GM18505 (cell line): ENCODE measurements around the gene TAAR6.
A peak's percentile ranks its signal among the peaks of the same experiment; 100 is the strongest.
"Not testable (repeated sequence)": the region's sequence is repeated elsewhere in the genome, so short reads cannot be mapped to it uniquely, and the experiment has no call there.

Source experiments
- ATAC-seq: cut with Tn5 transposase; IDR thresholded peaks from one replicate; pipeline ENCODE4 v1.9.1; 2021; ENCODE audit not compliant: unreplicated experiment
- POLR2A ChIP-seq: IDR thresholded peaks from 4 replicates; pipeline ENCODE4 v1.6.1; 2011; ENCODE audit warnings: borderline replicate concordance; ENCODE audit not compliant: insufficient read depth, insufficient read length; ENCODE audit errors: extremely low read depth

Gene TAAR6, protein sequence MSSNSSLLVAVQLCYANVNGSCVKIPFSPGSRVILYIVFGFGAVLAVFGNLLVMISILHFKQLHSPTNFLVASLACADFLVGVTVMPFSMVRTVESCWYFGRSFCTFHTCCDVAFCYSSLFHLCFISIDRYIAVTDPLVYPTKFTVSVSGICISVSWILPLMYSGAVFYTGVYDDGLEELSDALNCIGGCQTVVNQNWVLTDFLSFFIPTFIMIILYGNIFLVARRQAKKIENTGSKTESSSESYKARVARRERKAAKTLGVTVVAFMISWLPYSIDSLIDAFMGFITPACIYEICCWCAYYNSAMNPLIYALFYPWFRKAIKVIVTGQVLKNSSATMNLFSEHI

DNA sequence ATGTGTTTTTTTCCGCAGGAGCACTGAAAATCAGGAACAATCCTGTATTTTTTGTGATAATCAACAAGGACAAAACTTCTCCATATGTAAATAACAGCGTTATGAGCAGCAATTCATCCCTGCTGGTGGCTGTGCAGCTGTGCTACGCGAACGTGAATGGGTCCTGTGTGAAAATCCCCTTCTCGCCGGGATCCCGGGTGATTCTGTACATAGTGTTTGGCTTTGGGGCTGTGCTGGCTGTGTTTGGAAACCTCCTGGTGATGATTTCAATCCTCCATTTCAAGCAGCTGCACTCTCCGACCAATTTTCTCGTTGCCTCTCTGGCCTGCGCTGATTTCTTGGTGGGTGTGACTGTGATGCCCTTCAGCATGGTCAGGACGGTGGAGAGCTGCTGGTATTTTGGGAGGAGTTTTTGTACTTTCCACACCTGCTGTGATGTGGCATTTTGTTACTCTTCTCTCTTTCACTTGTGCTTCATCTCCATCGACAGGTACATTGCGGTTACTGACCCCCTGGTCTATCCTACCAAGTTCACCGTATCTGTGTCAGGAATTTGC, at the start of gene TAAR6:
TAAR6 (plus strand) TSS at position 102 of the 557 bp plus-strand sequence; CDS start at position 102, 0 bp downstream.
- ATAC-seq, result no peak
- no peak for TF ChIP-seq POLR2A

DNA sequence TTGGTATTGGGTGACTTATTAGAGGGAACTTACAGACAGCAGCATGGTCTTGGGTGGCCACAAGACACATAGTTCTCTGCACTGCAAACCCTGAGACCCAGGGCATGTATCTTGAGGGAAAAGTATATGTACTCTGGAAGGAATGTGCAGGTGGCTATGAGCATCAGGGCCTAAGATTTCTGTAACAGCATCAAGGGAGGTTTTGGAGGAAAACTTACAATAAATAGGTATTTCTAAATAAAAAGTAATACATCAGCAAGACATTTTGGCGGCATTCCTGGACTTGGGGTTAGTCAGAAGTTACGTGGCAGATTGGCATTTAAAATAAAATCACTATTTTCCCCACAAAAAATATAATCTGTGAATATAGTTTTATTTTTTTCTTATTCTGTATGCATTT, 49.2 kb upstream of the TAAR6 start:
- no peak for ATAC-seq

DNA sequence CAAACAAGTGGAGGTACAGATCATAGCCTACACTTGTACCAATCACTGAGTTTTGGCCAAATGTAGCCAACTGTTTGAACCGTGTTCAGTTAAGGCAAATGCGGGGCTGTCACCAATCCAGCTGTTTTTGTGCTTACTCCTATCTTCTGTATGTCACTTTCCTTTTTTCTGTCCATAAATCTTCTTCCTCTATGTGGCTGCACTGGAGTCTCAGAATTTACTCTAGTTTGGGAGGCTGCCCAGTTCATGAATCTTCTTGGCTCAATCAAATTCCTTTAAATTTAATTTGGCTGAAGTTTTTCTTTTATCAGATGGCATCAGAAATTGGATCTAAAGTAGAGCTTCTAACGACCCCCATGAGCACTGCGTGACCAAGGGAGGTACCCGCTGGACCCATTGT, 45.5 kb upstream of the TAAR6 start:
- ATAC-seq, result no peak
- TF ChIP-seq POLR2A, result no peak

More for the DNA sequence above, 49.2 kb upstream of the TAAR6 start:
- TF ChIP-seq POLR2A, result no peak

DNA sequence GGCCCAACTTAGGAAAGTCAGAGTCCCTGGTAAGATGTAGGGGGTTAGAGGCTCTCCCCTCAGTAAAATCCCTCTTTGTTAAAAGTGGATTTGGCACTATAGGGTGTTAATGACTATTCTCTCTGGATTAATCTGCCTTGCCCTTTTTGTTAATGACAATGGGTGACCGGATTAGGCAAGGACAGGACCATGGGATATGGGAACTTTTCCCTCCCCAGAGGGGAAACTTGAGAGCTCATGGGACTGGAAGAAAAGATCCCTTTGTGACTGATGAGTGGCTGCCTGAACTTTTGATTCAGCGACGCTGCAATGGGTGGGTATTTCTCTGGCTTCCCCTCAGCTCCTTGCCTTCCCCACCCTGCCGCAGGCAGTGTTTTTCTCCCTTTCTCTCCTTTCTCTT, 44.3 kb upstream of the TAAR6 start:
- ATAC-seq, result no peak
- TF ChIP-seq POLR2A, result no peak

DNA sequence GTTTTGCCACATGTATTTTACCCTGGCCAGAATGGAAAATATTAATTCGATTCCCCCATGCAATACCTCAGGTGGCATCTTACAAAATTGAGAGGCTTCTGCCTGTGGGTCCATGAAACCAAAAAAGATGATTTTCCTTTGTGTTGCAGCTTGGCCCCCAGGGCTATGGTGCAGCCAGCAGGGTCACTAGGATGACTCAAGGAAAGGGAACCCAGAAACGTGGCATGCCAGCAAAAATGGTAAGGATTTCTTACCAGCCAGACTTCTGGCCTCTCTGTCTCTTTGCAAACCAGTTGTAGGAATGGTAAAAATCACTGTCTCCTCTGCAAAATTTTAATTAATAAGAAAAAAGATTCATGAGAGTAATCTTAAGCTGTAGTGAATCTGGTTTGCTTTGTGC, 43.7 kb upstream of the TAAR6 start:
- no peak for ATAC-seq
- no peak for TF ChIP-seq POLR2A

DNA sequence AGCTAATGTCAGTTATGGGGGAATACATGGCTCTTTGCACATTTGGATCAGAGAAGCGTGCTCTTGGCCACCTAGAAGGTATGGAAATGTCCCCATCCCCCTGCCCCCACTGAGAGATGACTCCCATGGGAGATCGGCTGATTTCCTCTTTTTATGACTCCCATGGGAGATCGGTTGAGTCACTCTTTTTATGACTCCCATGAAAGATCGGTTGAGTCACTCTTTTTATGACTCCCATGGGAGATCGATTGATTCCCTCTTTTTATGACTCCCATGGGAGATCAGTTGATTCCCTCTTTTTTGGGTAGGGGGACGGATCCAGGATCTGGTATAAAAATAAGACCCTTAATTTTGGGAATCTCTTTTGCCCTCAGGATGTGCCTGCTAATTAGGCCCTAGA, 42.3 kb upstream of the TAAR6 start:
- no peak for ATAC-seq
- TF ChIP-seq POLR2A, result no peak

DNA sequence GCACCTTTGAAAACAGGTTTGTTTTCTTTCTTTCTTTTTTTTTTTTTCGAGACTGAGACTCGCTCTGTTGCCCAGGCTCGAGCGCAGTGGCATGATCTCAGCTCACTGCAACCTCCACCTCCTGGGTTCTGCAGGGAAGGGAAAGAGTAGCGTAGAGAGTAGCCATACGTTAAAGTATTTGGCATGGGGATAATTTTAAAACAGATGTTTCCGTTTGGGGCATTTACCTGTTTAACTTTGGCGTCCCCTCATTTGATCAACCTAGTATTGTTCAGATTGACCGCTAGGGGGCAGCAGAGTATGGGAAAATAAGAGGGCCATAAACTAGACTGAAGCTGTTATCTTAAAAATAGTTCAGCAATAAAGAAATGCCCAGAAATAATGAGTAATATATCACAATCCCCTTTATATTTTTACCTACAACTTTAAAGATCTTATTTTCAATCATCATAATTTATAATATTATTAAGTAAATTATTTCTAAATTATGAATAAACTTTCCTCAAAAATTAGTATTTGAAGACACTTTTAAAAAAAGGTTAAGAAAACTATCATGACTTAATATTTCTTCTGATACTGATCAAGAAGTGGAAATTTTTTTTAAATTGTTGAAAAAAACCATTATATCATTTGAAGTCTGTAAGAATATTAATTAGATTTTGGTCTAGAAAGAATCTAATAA, 39.7 kb upstream of the TAAR6 start:
- ATAC-seq, result peak; percentile 92
- no peak for TF ChIP-seq POLR2A

DNA sequence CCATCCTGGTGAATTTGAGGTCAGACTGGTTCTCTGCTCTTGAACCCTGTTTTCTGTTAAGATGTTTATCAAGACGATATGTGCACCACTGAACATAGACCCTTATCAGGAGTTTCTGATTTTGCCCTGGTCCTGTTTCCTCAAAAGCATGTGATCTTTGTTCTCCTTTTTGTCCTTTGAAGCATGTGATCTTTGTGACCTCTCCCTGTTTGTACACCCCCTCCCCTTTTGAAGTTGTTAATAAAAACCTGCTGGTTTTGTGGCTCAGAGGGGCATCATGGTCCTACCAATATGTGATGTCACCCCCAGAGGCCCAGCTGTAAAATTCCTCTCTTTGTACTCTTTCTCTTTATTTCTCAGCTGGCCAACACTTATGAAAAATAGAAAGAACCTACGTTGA, 35.6 kb upstream of the TAAR6 start:
- not testable (repeated sequence) for ATAC-seq

DNA sequence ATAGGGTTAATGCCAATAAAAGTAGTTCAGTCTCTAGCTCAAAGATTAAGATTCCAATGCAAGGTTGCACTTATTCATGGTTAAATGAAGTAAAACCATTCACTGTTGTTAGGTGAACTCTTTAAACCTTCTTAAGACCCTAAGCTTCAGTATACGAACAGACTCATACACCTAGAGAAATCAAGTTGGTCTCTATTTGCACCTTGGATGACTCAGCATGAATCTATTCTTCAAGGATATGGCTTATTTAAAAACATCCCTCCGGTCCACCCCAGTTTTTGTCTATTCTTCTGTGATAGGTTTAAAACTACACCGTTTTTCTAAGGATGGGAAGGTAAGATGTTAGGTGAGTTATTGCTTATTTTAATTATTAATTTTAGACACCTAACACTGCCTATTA, 33.0 kb upstream of the TAAR6 start:
- no peak for TF ChIP-seq POLR2A
- no peak for ATAC-seq

DNA sequence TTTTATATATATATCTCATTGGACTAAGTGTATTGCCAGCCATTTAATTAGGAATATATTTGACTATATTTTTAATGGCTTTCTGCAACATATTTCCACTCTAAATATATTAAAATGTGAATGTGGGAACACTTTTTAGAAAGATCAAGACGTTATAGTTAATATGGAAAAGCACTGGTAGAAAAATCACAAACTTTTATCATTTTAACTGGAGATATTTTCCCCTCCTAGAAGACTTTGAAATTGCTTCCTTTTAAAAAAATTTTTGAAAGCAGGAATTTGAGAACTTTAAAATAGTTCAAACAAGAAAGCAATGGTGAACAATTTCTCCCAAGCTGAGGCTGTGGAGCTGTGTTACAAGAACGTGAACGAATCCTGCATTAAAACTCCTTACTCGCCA, 32.1 kb upstream of the TAAR6 start, which contains the start of gene TAAR9:
TAAR9 (plus strand) TSS at position 301 of the 400 bp plus-strand sequence; CDS start at position 314, 13 bp downstream.
- TF ChIP-seq POLR2A, result no peak
- ATAC-seq, result no peak

DNA sequence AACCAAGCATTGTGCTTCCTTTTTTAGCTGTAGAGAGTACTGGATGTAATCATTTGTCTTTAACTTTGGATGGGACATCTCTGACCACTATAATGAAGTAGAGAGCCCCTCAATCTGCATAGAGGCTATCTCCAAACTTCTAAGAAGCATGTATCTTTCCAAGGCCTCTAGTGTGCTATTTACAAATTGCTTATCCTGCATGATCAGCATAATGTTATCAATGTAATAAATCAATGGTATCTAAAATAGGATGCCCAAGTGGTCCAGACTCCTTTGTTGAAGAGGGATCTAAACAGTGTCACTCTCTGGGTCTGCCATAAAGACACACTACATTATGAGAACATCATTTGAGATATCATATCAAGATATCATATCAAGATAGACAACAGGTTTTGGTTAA, 25.3 kb upstream of the TAAR6 start:
- ATAC-seq, result no peak
- TF ChIP-seq POLR2A, result no peak

DNA sequence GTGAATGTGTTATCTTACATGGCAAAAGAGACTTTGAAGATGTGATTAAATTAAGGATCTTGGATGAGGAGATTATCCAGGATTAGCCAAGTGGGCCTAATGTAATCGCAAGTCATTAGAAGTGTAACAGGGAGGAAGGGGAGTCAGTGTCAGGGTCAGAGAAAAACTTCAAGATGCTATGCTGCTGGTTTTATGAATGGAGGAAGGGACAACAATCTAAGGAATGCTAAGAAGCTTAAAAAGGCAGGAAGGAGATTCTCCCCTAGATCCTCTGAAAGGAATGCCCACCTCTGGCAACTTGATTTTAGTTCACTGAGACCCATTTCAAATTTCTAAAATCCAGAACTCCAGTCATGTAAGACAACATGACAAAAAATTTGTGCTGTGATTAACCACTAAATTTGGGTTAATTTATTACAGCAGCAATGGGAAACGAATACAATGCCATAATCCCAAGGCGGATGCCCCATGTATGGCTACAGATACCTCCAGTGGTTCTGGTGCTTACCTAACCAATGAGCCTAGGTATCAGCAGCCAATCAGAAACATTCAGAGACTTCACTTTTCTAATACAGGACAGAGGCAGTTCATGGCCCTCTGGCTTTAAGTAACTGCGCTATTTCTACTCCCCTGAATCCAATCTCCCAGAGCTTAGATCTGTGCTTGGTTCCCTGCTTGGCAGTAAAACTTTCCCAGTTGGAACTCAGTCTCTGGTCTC, 21.2 kb upstream of the TAAR6 start:
- ATAC-seq, result no peak
- TF ChIP-seq POLR2A, result no peak

DNA sequence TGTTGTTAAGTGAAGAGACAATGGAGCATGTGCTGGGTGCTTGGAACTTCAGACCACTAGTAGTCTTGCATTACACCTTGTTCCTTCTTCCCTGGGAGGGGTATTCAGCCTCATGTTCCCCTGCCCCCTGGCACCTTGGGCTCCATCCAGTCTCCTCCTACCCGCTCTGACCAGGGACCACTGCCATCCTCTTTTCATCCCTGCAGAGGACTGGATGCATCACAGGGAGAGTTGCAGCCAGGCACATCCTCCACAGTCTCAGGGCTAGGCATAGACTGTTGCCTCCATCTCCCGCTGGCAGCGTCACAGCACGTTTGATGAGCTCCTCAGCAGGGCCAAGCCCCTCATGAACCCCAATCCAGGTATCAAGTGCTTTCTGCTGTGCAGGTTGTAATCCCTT, 18.9 kb upstream of the TAAR6 start:
- ATAC-seq, result no peak
- no peak for TF ChIP-seq POLR2A
